GM12892 (cell line): ENCODE results near the gene CPA2.

Source experiments
- POLR2A ChIP-seq: IDR thresholded peaks from 2 replicates; pipeline ENCODE4 v1.6.1; 2011; ENCODE audit warnings: low read depth, low read length, control low read depth
- TAF1 ChIP-seq: IDR thresholded peaks from 2 replicates; pipeline ENCODE4 v1.6.1; 2011; ENCODE audit warnings: low read depth, mild to moderate bottlenecking, control low read depth, low read length, borderline replicate concordance

DNA sequence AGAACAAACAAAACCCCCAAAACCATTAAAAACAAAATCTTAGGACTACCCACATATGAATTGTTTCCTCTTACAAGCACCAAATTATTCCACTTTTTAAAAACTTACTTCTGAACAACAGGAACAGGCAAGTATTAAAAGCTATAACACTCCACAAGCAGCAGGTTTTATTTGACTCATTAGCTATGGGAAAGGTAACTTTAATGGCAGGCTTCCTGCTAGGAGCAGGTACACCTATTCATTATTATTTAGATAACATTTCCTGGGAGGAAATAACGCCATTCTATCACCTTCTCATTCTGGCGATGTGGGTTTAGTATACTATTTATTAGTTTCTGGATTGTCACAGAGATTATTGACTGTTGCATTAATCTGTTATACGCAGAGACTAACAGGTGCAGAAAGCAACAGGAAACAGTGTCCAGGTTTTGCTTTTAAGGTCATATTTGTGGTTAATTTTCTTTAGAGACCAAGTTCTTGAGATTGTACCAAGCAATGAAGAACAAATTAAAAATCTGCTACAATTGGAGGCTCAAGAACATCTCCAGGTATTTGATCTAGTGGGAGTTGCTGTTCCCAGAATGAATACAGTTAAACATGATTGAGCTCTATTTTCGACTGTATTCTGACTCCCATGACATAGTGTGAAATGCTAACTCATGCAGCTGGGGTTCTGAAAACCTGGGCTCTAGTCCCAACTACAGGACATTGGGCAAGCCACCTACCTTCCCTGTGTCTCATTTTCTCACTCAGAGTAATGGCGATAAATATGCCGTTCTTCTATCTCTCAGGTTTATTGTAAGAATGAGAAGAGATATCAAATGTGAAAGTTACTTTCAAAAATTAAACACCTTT is 2.0 kb downstream of the CPA2 start:
- no peak for TF ChIP-seq TAF1
- TF ChIP-seq POLR2A, result no peak
